K562 (cell line): ENCODE results near the gene PRKAR2B. TPM values are rescaled to one million over a fixed set of nuclear protein-coding genes. Genes with fewer than 3 reads are reported as not detected.

Source experiments
- ARHGAP35 ChIP-seq: fragments of 450-650 bp; IDR thresholded peaks from 2 replicates; pipeline ENCODE4 v1.6.1; 2018; ENCODE audit not compliant: partially characterized antibody
- CREB1 ChIP-seq, 2 experiments: sonication (generic) in 1 of 2; formaldehyde crosslinking in 1 of 2; IDR thresholded peaks; 2 replicates each; pipeline versions ENCODE4 v1.6.1 to v1.8.0; 2012 to 2022; ENCODE audit warnings: inconsistent platforms in 1 of 2, mild to moderate bottlenecking in 1 of 2, missing genetic modification reagents in 1 of 2, moderate library complexity in 1 of 2
- EHMT2 ChIP-seq: fragments of 450-650 bp; IDR thresholded peaks from 2 replicates; pipeline ENCODE4 v1.6.1; 2018; ENCODE audit warnings: antibody characterized with exemption
- ETV5 ChIP-seq: sonication (generic); formaldehyde crosslinking; IDR thresholded peaks from 2 replicates; pipeline ENCODE4 v1.4.0; 2020; ENCODE audit warnings: low read depth, mild to moderate bottlenecking, missing genetic modification reagents
- FOSL1 ChIP-seq: fragments of 200-800 bp; sonication (Bioruptor generic); conservative IDR thresholded peaks from 2 replicates; pipeline ENCODE4 v1.6.1; 2016; ENCODE audit warnings: missing genetic modification characterization, missing compliant biosample characterization
- RAD21 ChIP-seq, 2 experiments: fragments of 250-450 bp in 1 of 2; fragments of 450-650 bp in 1 of 2; sonication (Bioruptor Pico) in 1 of 2; formaldehyde crosslinking in 1 of 2; IDR thresholded peaks in 1 of 2; conservative IDR thresholded peaks in 1 of 2; 2 replicates each; pipeline versions ENCODE4 v1.4.0 to v1.8.0; 2020 to 2022; ENCODE audit warnings: mild to moderate bottlenecking in 2 of 2, moderate library complexity in 1 of 2
- SP2 ChIP-seq: IDR thresholded peaks from 2 replicates; pipeline ENCODE4 v1.6.1; 2011; ENCODE audit warnings: mild to moderate bottlenecking, low read depth, low read length, moderate library complexity; ENCODE audit not compliant: poor library complexity, severe bottlenecking; ENCODE audit errors: extremely low read depth
- ZNF384 ChIP-seq: IDR thresholded peaks from 2 replicates; pipeline ENCODE4 v1.6.1; 2012; ENCODE audit warnings: low read depth, low read length, improper control_type of control experiment
- polyA plus RNA-seq, 8 experiments: library from polyadenylated mRNA; depleted of rRNA in 4 of 8; stranded (reverse) in 5 of 8; unstranded in 3 of 8; fragments of >200 nt; fragmentation: Nextera tagmentation in 2 of 8; fragmentation: Illumina TruSeq in 1 of 8; extraction: Ambion mirVana in 2 of 8; extraction: Trizol in 1 of 8; gene quantifications; 2 replicates each; pipeline versions ENCODE4 v1.2.1 to v1.2.3, GENCODE V29; 2011 to 2014; ENCODE audit warnings: inconsistent platforms in 1 of 8, missing spikeins in 1 of 8
- total RNA-seq, 7 experiments: library from RNA; depleted of rRNA in 6 of 7; stranded (reverse); fragments of >200 nt in 6 of 7; fragmentation: Illumina TruSeq in 2 of 7; extraction: Trizol in 2 of 7; gene quantifications; 2 replicates each; pipeline versions ENCODE4 v1.2.1 to v1.2.3, GENCODE V29; 2011 to 2021; ENCODE audit warnings: low replicate concordance in 1 of 7
- TF ChIP-seq, protein P1 (sequence below), 2 experiments: fragments of 450-650 bp; IDR thresholded peaks; 2 replicates each; pipeline ENCODE4 v1.6.1; 2016; ENCODE audit warnings: mild to moderate bottlenecking in 2 of 2, borderline replicate concordance in 1 of 2, low read depth in 1 of 2, moderate library complexity in 1 of 2
- TF ChIP-seq, protein P2 (sequence below): sonication (generic); formaldehyde crosslinking; IDR thresholded peaks from 2 replicates; pipeline ENCODE4 v1.4.0; 2020; ENCODE audit warnings: mild to moderate bottlenecking, missing genetic modification reagents
- TF ChIP-seq, protein P3 (sequence below): sonication (generic); formaldehyde crosslinking; IDR thresholded peaks from 2 replicates; pipeline ENCODE4 v1.5.0; 2020; ENCODE audit warnings: missing genetic modification reagents

Gene PRKAR2B
- total and polyA plus RNA-seq, 9 of the 15 experiments (the other 6 are each of a cell fraction or from before 2014, with no cell fraction given), result 59.0 to 173 (median 129) TPM

DNA sequence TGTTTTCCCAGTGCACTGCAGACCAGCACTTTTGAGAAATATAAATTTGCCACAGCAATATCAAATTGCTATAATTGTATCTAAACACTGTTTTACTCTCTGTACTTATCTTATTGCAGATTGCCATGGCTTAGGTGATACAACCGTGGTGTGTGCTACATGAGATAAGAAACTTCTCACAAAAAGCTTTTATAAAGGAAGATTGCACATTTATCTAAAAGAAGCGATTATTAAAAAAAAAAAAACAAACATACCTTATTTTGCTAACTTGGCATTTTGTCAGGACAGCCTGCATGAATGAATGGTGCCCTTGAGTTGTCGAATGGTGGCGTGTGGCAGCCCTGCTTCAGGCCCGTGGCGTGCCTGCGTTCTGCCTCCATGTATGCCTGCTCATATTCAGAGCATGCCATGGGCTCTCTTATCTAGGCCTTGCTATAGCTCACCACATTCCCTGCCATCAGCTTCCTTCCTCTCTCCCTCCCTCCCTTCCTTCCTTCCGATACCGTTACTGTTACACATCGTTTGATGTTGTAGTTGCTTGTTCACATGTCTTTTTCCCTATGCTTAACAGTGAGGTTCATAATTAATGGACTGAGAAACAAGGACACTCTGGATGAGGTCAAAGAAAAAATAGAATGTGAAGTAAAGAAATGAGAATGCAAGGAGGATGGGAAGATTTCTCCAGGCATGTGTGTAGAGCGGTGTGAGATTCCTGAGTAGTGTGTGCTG, 34.9 kb downstream of the PRKAR2B start (continued):
- TF ChIP-seq, protein P1, sequence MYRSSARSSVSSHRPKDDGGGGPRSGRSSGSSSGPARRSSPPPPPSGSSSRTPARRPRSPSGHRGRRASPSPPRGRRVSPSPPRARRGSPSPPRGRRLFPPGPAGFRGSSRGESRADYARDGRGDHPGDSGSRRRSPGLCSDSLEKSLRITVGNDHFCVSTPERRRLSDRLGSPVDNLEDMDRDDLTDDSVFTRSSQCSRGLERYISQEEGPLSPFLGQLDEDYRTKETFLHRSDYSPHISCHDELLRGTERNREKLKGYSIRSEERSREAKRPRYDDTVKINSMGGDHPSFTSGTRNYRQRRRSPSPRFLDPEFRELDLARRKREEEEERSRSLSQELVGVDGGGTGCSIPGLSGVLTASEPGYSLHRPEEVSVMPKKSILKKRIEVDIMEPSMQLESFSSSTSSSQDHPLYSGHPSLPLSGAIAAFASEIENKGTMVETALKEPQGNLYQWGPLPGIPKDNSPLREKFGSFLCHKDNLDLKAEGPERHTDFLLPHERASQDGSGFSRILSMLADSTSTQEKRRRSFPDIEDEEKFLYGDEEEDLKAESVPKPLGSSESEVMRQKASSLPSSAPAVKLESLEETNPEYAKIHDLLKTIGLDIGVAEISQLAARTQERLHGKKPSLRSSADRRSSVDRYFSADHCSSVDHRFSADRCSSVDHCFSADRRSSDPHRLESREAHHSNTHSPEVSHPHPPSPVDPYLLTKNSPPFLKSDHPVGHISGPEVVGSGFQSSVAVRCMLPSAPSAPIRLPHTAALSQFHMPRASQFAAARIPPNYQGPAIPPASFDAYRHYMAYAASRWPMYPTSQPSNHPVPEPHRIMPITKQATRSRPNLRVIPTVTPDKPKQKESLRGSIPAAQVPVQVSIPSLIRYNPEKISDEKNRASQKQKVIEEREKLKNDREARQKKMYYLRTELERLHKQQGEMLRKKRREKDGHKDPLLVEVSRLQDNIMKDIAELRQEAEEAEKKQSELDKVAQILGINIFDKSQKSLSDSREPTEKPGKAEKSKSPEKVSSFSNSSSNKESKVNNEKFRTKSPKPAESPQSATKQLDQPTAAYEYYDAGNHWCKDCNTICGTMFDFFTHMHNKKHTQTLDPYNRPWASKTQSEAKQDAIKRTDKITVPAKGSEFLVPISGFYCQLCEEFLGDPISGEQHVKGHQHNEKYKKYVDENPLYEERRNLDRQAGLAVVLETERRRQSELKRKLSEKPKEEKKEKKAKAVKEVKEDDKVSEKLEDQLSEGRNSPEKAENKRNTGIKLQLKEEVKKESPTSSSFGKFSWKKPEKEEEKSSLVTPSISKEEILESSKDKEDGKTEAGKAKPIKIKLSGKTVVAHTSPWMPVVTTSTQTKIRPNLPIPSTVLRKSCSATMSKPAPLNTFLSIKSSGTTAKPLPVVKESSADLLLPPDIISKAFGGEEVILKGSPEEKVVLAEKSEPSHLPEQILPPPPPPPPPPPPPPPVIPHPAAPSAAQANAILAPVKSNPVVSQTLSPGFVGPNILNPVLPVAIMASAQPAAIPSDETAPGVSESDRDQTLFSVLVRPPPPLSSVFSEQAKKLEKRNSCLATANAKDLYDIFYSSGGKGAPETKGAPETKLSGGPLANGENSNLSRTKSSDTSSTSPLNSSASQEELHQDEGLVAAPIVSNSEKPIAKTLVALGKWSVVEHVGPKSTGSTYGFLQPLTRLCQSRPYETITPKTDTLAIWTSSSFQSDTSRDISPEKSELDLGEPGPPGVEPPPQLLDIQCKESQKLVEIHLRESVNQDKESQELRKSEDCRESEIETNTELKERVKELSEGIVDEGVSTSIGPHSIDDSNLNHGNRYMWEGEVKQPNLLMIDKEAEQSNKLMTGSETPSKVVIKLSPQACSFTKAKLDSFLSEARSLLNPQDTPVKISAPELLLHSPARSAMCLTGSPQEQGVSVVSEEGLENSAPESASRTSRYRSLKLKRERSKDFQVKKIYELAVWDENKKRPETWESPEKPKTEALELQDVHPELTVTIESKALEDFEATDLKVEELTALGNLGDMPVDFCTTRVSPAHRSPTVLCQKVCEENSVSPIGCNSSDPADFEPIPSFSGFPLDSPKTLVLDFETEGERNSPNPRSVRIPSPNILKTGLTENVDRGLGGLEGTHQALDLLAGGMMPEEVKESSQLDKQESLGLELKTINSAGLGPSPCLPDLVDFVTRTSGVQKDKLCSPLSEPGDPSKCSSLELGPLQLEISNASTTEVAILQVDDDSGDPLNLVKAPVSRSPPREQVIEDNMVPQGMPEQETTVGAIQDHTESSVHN (IDR thresholded peaks at IDR 0.05; ENCODE audit: borderline replicate concordance in 1 of 2, low read depth in 1 of 2), result no peak
- TF ChIP-seq ETV5 (peak; percentile 86), EHMT2 (peak; percentile 36), SP2 (no peak), ARHGAP35 (no peak), CREB1 (IDR thresholded peaks at IDR 0.05) (no peak), CREB1 (CRISPR knock-in tag; IDR thresholded peaks at IDR 0.05) (0 out of 2 replicates have a peak, but pooled peaks have one; percentile 13), ZNF384 (peak; percentile 48; the same call in 1 of the 2 replicates), FOSL1 (tag) (no peak; the same call in 1 of the 2 replicates), RAD21 (CRISPR knock-in tag; conservative IDR thresholded peaks at IDR 0.05 in 1 of 2, IDR thresholded peaks at IDR 0.05 in 1 of 2) (no peak)
- TF ChIP-seq, protein P2, sequence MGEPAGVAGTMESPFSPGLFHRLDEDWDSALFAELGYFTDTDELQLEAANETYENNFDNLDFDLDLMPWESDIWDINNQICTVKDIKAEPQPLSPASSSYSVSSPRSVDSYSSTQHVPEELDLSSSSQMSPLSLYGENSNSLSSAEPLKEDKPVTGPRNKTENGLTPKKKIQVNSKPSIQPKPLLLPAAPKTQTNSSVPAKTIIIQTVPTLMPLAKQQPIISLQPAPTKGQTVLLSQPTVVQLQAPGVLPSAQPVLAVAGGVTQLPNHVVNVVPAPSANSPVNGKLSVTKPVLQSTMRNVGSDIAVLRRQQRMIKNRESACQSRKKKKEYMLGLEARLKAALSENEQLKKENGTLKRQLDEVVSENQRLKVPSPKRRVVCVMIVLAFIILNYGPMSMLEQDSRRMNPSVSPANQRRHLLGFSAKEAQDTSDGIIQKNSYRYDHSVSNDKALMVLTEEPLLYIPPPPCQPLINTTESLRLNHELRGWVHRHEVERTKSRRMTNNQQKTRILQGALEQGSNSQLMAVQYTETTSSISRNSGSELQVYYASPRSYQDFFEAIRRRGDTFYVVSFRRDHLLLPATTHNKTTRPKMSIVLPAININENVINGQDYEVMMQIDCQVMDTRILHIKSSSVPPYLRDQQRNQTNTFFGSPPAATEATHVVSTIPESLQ (CRISPR knock-in tag), result no peak
- TF ChIP-seq, protein P3, sequence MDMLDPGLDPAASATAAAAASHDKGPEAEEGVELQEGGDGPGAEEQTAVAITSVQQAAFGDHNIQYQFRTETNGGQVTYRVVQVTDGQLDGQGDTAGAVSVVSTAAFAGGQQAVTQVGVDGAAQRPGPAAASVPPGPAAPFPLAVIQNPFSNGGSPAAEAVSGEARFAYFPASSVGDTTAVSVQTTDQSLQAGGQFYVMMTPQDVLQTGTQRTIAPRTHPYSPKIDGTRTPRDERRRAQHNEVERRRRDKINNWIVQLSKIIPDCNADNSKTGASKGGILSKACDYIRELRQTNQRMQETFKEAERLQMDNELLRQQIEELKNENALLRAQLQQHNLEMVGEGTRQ (CRISPR knock-in tag), result no peak
